Suprapubic skin (tissue), 4 donors: ENCODE data around the gene PLEKHH1.

ENCODE experiments used
- CTCF ChIP-seq, 2 donors: fragments of 200-600 bp in 1 of 2; fragments of 450-650 bp in 1 of 2; sonication (generic) in 1 of 2; IDR thresholded peaks; one replicate each; pipeline ENCODE4 v1.5.1; 2016 to 2019; ENCODE audit warnings: antibody characterized with exemption in 2 of 2, mild to moderate bottlenecking in 1 of 2, moderate library complexity in 1 of 2
- EP300 ChIP-seq: sonication (generic); formaldehyde crosslinking; IDR thresholded peaks from one replicate; pipeline ENCODE4 v1.6.1; 2017; ENCODE audit warnings: antibody characterized with exemption
- POLR2A ChIP-seq, 2 donors: fragments of 450-650 bp; IDR thresholded peaks; one replicate each; pipeline ENCODE4 v1.6.1; 2017; ENCODE audit warnings: antibody characterized with exemption in 2 of 2, mild to moderate bottlenecking in 2 of 2, moderate library complexity in 2 of 2
- POLR2AphosphoS5 ChIP-seq, 3 donors: sonication (generic); formaldehyde crosslinking; IDR thresholded peaks; one replicate each; pipeline ENCODE4 v1.6.1; 2017; ENCODE audit warnings: antibody characterized with exemption in 3 of 3

- TF ChIP-seq EP300 (no peak), POLR2AphosphoS5 (IDR thresholded peaks at IDR 0.05) (no peak), CTCF (IDR thresholded peaks at IDR 0.05) (no peak), POLR2A (IDR thresholded peaks at IDR 0.05) (no peak)
Measured at GRCh38 chr14:67571991-67572323, 38.9 kb downstream of the PLEKHH1 start.
